DOHH2 (cell line): ENCODE results near the gene XBP1.

Source experiments
- EZH2phosphoT487 ChIP-seq: fragments of 200-600 bp; sonication (generic); IDR thresholded peaks from 2 replicates; pipeline ENCODE4 v1.6.1; 2017; ENCODE audit warnings: borderline replicate concordance, mild to moderate bottlenecking, antibody characterized with exemption, low read length, moderate library complexity, mixed read lengths
- TF ChIP-seq, protein P1 (sequence below): fragments of 200-600 bp; sonication (generic); IDR thresholded peaks from one replicate; pipeline ENCODE4 v1.5.1; 2014; ENCODE audit warnings: antibody characterized with exemption, mild to moderate bottlenecking, low read depth, low read length; ENCODE audit not compliant: poor library complexity, severe bottlenecking

DNA sequence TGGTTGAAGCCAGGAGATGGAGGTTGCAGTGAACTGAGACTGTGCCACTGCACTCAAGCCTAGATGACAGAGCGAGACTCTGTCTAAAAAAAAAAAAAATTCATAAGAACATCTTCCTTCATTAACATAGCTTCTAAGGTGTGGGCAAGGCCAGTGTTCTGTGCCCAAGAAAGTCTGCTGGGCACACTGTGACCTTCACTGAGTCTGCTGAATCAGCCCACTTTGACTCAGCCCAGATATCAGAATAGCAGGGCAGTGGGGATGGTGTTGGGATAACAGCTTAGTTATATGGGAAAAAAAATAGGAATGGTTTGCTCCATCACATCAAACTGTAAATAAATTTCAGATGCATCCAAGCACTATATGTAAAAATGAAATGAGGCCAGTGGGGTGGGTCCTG, 32.4 kb upstream of the XBP1 start:
- TF ChIP-seq, protein P1, sequence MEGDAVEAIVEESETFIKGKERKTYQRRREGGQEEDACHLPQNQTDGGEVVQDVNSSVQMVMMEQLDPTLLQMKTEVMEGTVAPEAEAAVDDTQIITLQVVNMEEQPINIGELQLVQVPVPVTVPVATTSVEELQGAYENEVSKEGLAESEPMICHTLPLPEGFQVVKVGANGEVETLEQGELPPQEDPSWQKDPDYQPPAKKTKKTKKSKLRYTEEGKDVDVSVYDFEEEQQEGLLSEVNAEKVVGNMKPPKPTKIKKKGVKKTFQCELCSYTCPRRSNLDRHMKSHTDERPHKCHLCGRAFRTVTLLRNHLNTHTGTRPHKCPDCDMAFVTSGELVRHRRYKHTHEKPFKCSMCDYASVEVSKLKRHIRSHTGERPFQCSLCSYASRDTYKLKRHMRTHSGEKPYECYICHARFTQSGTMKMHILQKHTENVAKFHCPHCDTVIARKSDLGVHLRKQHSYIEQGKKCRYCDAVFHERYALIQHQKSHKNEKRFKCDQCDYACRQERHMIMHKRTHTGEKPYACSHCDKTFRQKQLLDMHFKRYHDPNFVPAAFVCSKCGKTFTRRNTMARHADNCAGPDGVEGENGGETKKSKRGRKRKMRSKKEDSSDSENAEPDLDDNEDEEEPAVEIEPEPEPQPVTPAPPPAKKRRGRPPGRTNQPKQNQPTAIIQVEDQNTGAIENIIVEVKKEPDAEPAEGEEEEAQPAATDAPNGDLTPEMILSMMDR = no peak
- no peak for TF ChIP-seq EZH2phosphoT487
